GM12878 (cell line): ENCODE measurements around the gene ABCA13.

Source experiments
- BCLAF1 ChIP-seq: fragments of 450-650 bp; IDR thresholded peaks from 2 replicates; pipeline ENCODE4 v1.6.1; 2017; ENCODE audit warnings: antibody characterized with exemption, mild to moderate bottlenecking, moderate library complexity
- EP300 ChIP-seq, 2 experiments: fragments of 150-350 bp in 1 of 2; IDR thresholded peaks; 2 replicates each; pipeline ENCODE4 v1.6.1; 2011 to 2012; ENCODE audit warnings: low read depth in 2 of 2, low read length in 2 of 2, borderline replicate concordance in 1 of 2, improper control_type of control experiment in 1 of 2, inconsistent platforms in 1 of 2; ENCODE audit not compliant: control insufficient read depth in 1 of 2
- MAX ChIP-seq: IDR thresholded peaks from 2 replicates; pipeline ENCODE4 v1.6.1; 2012; ENCODE audit warnings: low read depth, low read length, improper control_type of control experiment
- MXI1 ChIP-seq: fragments of 150-350 bp; IDR thresholded peaks from 2 replicates; pipeline ENCODE4 v1.6.1; 2011; ENCODE audit warnings: low read depth, mild to moderate bottlenecking, inconsistent platforms, low read length, improper control_type of control experiment
- NBN ChIP-seq: fragments of 450-650 bp; IDR thresholded peaks from 2 replicates; pipeline ENCODE4 v1.6.1; 2016
- POLR2A ChIP-seq: IDR thresholded peaks from 2 replicates; pipeline ENCODE4 v1.6.1; 2011; ENCODE audit warnings: low read depth, mild to moderate bottlenecking, low read length
- POU2F2 ChIP-seq: IDR thresholded peaks from 3 replicates; pipeline ENCODE4 v1.6.1; 2011; ENCODE audit warnings: low read depth, mild to moderate bottlenecking, low read length, borderline replicate concordance
- RCOR1 ChIP-seq: conservative IDR thresholded peaks from 2 replicates; pipeline ENCODE4 v1.6.1; 2012; ENCODE audit warnings: low read depth, low read length, improper control_type of control experiment
- YY1 ChIP-seq: IDR thresholded peaks from 2 replicates; pipeline ENCODE4 v1.6.1; 2011; ENCODE audit warnings: low read depth, mild to moderate bottlenecking, low read length
- ZBTB33 ChIP-seq: fragments of 450-650 bp; IDR thresholded peaks from 2 replicates; pipeline ENCODE4 v1.6.1; 2017; ENCODE audit warnings: mild to moderate bottlenecking
- TF ChIP-seq, protein P1 (sequence below), 3 experiments: IDR thresholded peaks in 2 of 3; conservative IDR thresholded peaks in 1 of 3; 2 replicates each; pipeline ENCODE4 v1.5.1; 2011; ENCODE audit warnings: low read depth in 3 of 3, low read length in 3 of 3, mild to moderate bottlenecking in 3 of 3, control low read depth in 2 of 3, moderate library complexity in 2 of 3, inconsistent platforms in 1 of 3, mixed read lengths in 1 of 3; ENCODE audit not compliant: control insufficient read depth in 2 of 3, insufficient read depth in 1 of 3; ENCODE audit errors: extremely low read depth in 1 of 3
- TF ChIP-seq, protein P2 (sequence below): IDR thresholded peaks from 2 replicates; pipeline ENCODE4 v1.6.1; 2011; ENCODE audit warnings: low read depth, low read length, improper control_type of control experiment, borderline replicate concordance

- TF ChIP-seq ZBTB33 (no peak), YY1 (no peak), POU2F2 (no peak), BCLAF1 (no peak), RCOR1 (no peak), NBN (no peak), POLR2A (no peak), MAX (no peak), EP300 (IDR thresholded peaks at IDR 0.05; ENCODE audit: borderline replicate concordance in 1 of 2, control insufficient read depth in 1 of 2, low read depth in 2 of 2, low read length in 2 of 2) (no peak), MXI1 (no peak)
- TF ChIP-seq, protein P1, sequence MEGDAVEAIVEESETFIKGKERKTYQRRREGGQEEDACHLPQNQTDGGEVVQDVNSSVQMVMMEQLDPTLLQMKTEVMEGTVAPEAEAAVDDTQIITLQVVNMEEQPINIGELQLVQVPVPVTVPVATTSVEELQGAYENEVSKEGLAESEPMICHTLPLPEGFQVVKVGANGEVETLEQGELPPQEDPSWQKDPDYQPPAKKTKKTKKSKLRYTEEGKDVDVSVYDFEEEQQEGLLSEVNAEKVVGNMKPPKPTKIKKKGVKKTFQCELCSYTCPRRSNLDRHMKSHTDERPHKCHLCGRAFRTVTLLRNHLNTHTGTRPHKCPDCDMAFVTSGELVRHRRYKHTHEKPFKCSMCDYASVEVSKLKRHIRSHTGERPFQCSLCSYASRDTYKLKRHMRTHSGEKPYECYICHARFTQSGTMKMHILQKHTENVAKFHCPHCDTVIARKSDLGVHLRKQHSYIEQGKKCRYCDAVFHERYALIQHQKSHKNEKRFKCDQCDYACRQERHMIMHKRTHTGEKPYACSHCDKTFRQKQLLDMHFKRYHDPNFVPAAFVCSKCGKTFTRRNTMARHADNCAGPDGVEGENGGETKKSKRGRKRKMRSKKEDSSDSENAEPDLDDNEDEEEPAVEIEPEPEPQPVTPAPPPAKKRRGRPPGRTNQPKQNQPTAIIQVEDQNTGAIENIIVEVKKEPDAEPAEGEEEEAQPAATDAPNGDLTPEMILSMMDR (IDR thresholded peaks at IDR 0.05 in 2 of 3, conservative IDR thresholded peaks at IDR 0.05 in 1 of 3; ENCODE audit: control insufficient read depth in 2 of 3, extremely low read depth in 1 of 3, insufficient read depth in 1 of 3, low read depth in 3 of 3, low read length in 3 of 3): no peak
- TF ChIP-seq, protein P2, sequence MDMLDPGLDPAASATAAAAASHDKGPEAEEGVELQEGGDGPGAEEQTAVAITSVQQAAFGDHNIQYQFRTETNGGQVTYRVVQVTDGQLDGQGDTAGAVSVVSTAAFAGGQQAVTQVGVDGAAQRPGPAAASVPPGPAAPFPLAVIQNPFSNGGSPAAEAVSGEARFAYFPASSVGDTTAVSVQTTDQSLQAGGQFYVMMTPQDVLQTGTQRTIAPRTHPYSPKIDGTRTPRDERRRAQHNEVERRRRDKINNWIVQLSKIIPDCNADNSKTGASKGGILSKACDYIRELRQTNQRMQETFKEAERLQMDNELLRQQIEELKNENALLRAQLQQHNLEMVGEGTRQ: no peak
These were observed 52.8 kb downstream of the ABCA13 start for GRCh38 chr7:48224042-48224441.
